GM12878 (cell line): Measurements from ENCODE around the gene ABCB9. TPM values are rescaled to one million over a fixed set of nuclear protein-coding genes. Genes with fewer than 3 reads are reported as not detected.

Experiments
- CHD4 ChIP-seq: fragments of 200-600 bp; sonication (generic); IDR thresholded peaks from 2 replicates; pipeline ENCODE4 v1.6.1; 2016; ENCODE audit warnings: mild to moderate bottlenecking
- CUX1 ChIP-seq: IDR thresholded peaks from 2 replicates; pipeline ENCODE4 v1.6.1; 2012; ENCODE audit warnings: improper control_type of control experiment, low read depth, low read length; ENCODE audit not compliant: insufficient replicate concordance
- E2F8 ChIP-seq: fragments of 450-650 bp; IDR thresholded peaks from 2 replicates; pipeline ENCODE4 v1.6.1; 2018; ENCODE audit warnings: mild to moderate bottlenecking, low read depth, moderate library complexity; ENCODE audit not compliant: partially characterized antibody
- EGR1 ChIP-seq, 2 experiments: IDR thresholded peaks; 1 replicate in 1 of 2; 2 replicates in 1 of 2; pipeline ENCODE4 v1.6.1; 2011 to 2012; ENCODE audit warnings: low read depth in 2 of 2, low read length in 2 of 2, borderline replicate concordance in 1 of 2, mild to moderate bottlenecking in 1 of 2, moderate library complexity in 1 of 2
- GATAD2B ChIP-seq: fragments of 450-650 bp; conservative IDR thresholded peaks from 2 replicates; pipeline ENCODE4 v1.6.1; 2017; ENCODE audit warnings: low read depth, mild to moderate bottlenecking, moderate library complexity
- HDAC6 ChIP-seq: fragments of 200-600 bp; sonication (generic); IDR thresholded peaks from one replicate; pipeline ENCODE4 v1.8.0; 2017; ENCODE audit warnings: antibody characterized with exemption; ENCODE audit not compliant: unreplicated experiment
- JUNB ChIP-seq: IDR thresholded peaks from 2 replicates; pipeline ENCODE4 v1.6.1; 2016; ENCODE audit warnings: antibody characterized with exemption, mild to moderate bottlenecking
- KLF5 ChIP-seq: fragments of 450-650 bp; IDR thresholded peaks from 2 replicates; pipeline ENCODE4 v1.6.1; 2014; ENCODE audit warnings: mild to moderate bottlenecking; ENCODE audit not compliant: partially characterized antibody
- MTA3 ChIP-seq: IDR thresholded peaks from 2 replicates; pipeline ENCODE4 v1.6.1; 2012; ENCODE audit warnings: low read length, inconsistent platforms, borderline replicate concordance
- NBN ChIP-seq: fragments of 450-650 bp; IDR thresholded peaks from 2 replicates; pipeline ENCODE4 v1.6.1; 2016
- NFYA ChIP-seq: IDR thresholded peaks from 2 replicates; pipeline ENCODE4 v1.6.1; 2011; ENCODE audit warnings: low read depth, mild to moderate bottlenecking, low read length, improper control_type of control experiment, borderline replicate concordance
- NRF1 ChIP-seq: conservative IDR thresholded peaks from 2 replicates; pipeline ENCODE4 v1.6.1; 2011; ENCODE audit warnings: mild to moderate bottlenecking, low read depth, low read length, improper control_type of control experiment
- PKNOX1 ChIP-seq: fragments of 450-650 bp; IDR thresholded peaks from 2 replicates; pipeline ENCODE4 v1.6.1; 2016; ENCODE audit warnings: mild to moderate bottlenecking
- POU2F2 ChIP-seq: IDR thresholded peaks from 3 replicates; pipeline ENCODE4 v1.6.1; 2011; ENCODE audit warnings: low read depth, mild to moderate bottlenecking, low read length, borderline replicate concordance
- RELB ChIP-seq: fragments of 450-650 bp; IDR thresholded peaks from 2 replicates; pipeline ENCODE4 v1.6.1; 2017; ENCODE audit warnings: low read depth, mild to moderate bottlenecking, moderate library complexity
- SRF ChIP-seq, 2 experiments: IDR thresholded peaks; 2 replicates each; pipeline ENCODE4 v1.6.1; 2011; ENCODE audit warnings: low read depth in 2 of 2, low read length in 2 of 2, mild to moderate bottlenecking in 1 of 2, moderate library complexity in 1 of 2
- TCF7 ChIP-seq: IDR thresholded peaks from 2 replicates; pipeline ENCODE4 v1.6.1; 2014; ENCODE audit warnings: antibody characterized with exemption, borderline replicate concordance
- YY1 ChIP-seq: IDR thresholded peaks from 2 replicates; pipeline ENCODE4 v1.6.1; 2011; ENCODE audit warnings: low read depth, mild to moderate bottlenecking, low read length
- ZSCAN29 ChIP-seq: fragments of 450-650 bp; IDR thresholded peaks from 2 replicates; pipeline ENCODE4 v1.6.1; 2017; ENCODE audit warnings: mild to moderate bottlenecking, moderate library complexity
- polyA plus RNA-seq, 11 experiments: library from polyadenylated mRNA; depleted of rRNA in 4 of 11; unstranded in 6 of 11; stranded (reverse) in 5 of 11; fragments of >200 nt; fragmentation: Nextera tagmentation in 4 of 11; fragmentation: Illumina TruSeq in 1 of 11; extraction: Ambion mirVana in 4 of 11; extraction: Trizol in 1 of 11; gene quantifications; 1 replicate in 1 of 11; 2 replicates in 10 of 11; pipeline versions ENCODE4 v1.2.1 to v1.2.3, GENCODE V29; 2011 to 2016; ENCODE audit warnings: inconsistent platforms in 2 of 11, missing spikeins in 2 of 11, low read depth in 1 of 11
- total RNA-seq, 4 experiments: library from RNA; depleted of rRNA in 3 of 4; stranded (reverse); fragments of >200 nt in 3 of 4; fragmentation: Illumina TruSeq in 1 of 4; extraction: Trizol in 1 of 4; gene quantifications; 2 replicates each; pipeline versions ENCODE4 v1.2.1 to v1.2.3, GENCODE V29; 2013 to 2021

Gene ABCB9
- total and polyA plus RNA-seq, 10 of the 15 experiments (the other 5 are each of a cell fraction or from before 2014, with no cell fraction given), result 0.37 to 4.9 (median 3.1) TPM

- TF ChIP-seq ZSCAN29 (peak; percentile 67; the same call in 1 of the 2 replicates), SRF (IDR thresholded peaks at IDR 0.05; ENCODE audit: low read depth in 2 of 2, low read length in 2 of 2) (peak; percentile 27 to 83; a peak in 3 of 4 replicates), E2F8 (no peak), POU2F2 (0 out of 3 replicates have a peak, but pooled peaks have one; percentile 33), TCF7 (no peak), MTA3 (no peak), NFYA (no peak), CHD4 (no peak), EGR1 (IDR thresholded peaks at IDR 0.05; ENCODE audit: borderline replicate concordance in 1 of 2, low read depth in 2 of 2, low read length in 2 of 2) (peak in 1 of 2 experiments; percentile 69; a peak in 1 of 3 replicates), NRF1 (peak; percentile 29; the same call in 1 of the 2 replicates), JUNB (no peak), HDAC6 (no peak), CUX1 (no peak), RELB (no peak), PKNOX1 (no peak), GATAD2B (peak; percentile 77), NBN (no peak), KLF5 (no peak), YY1 (peak; percentile 80)
Observed at GRCh38 chr12:122980183-122981035, 14.1 kb upstream of the ABCB9 start, which contains the start of gene ARL6IP4 (continued).
